Endometrium (tissue), 2 donors: Measurements from ENCODE around the gene APOL1.
A peak's percentile ranks its signal among the peaks of the same experiment; 100 is the strongest.
"Not testable (repeated sequence)": the region's sequence is repeated elsewhere in the genome, so short reads cannot be mapped to it uniquely, and the experiment has no call there.

Source experiments
- FAIRE-seq: peaks from 2 replicates; lab custom pipeline; 2012; peaks lifted over from hg19 to GRCh38; lab: Jason Lieb, UNC
- donor health status: control.
- donor health status: control.

The APOL1 gene

GRCh38 chr22:36225333-36225922 is 27.5 kb upstream of the APOL1 start:
- FAIRE-seq: no peak

GRCh38 chr22:36226189-36226588 is 26.7 kb upstream of the APOL1 start:
- no peak for FAIRE-seq

GRCh38 chr22:36227396-36227795 is 25.5 kb upstream of the APOL1 start:
- FAIRE-seq: no peak

- no peak for FAIRE-seq
Observed at GRCh38 chr22:36227806-36228205, 25.1 kb upstream of the APOL1 start.

- not testable (repeated sequence) for FAIRE-seq
Observed at GRCh38 chr22:36228369-36228768, 24.6 kb upstream of the APOL1 start.

- no peak for FAIRE-seq
Observed at GRCh38 chr22:36228944-36229343, 24.0 kb upstream of the APOL1 start.

GRCh38 chr22:36229649-36230048 is 23.3 kb upstream of the APOL1 start:
- FAIRE-seq: not testable (repeated sequence)

- FAIRE-seq: not testable (repeated sequence)
Observed at GRCh38 chr22:36231051-36231450, 21.9 kb upstream of the APOL1 start.

GRCh38 chr22:36232715-36233401 is 20.1 kb upstream of the APOL1 start:
- FAIRE-seq: no peak

- no peak for FAIRE-seq
Observed at GRCh38 chr22:36233796-36234195, 19.1 kb upstream of the APOL1 start.

- no peak for FAIRE-seq
Observed at GRCh38 chr22:36234213-36234612, 18.7 kb upstream of the APOL1 start.

- no peak for FAIRE-seq
Observed at GRCh38 chr22:36234919-36235318, 18.0 kb upstream of the APOL1 start.

- no peak for FAIRE-seq
Observed at GRCh38 chr22:36235585-36235984, 17.3 kb upstream of the APOL1 start.

GRCh38 chr22:36236388-36237319 is 16.3 kb upstream of the APOL1 start:
- FAIRE-seq: no peak

GRCh38 chr22:36237462-36238372 is 15.2 kb upstream of the APOL1 start:
- FAIRE-seq: no peak

GRCh38 chr22:36238373-36239149 is 14.4 kb upstream of the APOL1 start:
- no peak for FAIRE-seq

GRCh38 chr22:36239150-36239400 is 13.9 kb upstream of the APOL1 start:
- FAIRE-seq: no peak

- FAIRE-seq: peak; percentile 84
Observed at GRCh38 chr22:36239401-36240171, 13.3 kb upstream of the APOL1 start, which contains the start of gene APOL2. Gene APOL2, minus strand, starts transcription at chr22:36239527. Its CDS starts 6,365 bp downstream, at chr22:36233162.

GRCh38 chr22:36243986-36244385 is 8.9 kb upstream of the APOL1 start:
- FAIRE-seq: no peak
